SU-DHL-6 (cell line): ENCODE measurements around the gene NFIA.

Experiments used
- CTCF ChIP-seq: fragments of 200-600 bp; sonication (generic); IDR thresholded peaks from one replicate; pipeline ENCODE4 v1.5.1; 2017; ENCODE audit warnings: antibody characterized with exemption, mild to moderate bottlenecking, low read length, moderate library complexity; ENCODE audit not compliant: insufficient read depth, poor library complexity, severe bottlenecking
- EZH2phosphoT487 ChIP-seq: fragments of 200-600 bp; sonication (generic), shearing (Covaris generic); conservative IDR thresholded peaks from 2 replicates; pipeline ENCODE4 v1.6.1; 2018; ENCODE audit warnings: mild to moderate bottlenecking, antibody characterized with exemption, low read length, moderate library complexity, mixed read lengths

DNA sequence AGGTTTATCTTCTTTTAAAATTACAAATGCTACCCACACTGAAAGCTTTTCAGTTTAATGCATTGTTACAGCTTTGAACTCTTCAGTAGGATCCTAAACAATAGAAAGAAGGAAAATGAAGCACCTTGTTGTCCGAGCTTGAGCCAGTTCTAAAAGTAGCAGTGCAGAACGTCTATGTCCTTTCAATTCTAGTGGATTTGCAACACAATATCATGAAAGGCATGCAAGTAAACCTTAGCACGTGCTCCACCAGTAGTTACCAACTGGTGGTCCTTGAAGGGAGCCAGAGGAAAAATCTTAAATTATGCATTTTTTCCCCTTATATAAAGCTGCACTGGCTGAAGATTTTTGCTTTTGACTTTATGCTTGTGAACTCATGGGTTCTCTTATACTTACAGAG is 208.2 kb downstream of the NFIA start:
- TF ChIP-seq CTCF (no peak), EZH2phosphoT487 (no peak)
